Measurements from ENCODE around the gene AP4E1.

The AP4E1 gene

GRCh38 chr15:51007131-51007666, 98.7 kb downstream of the AP4E1 start:
- no peak overlapping the region for H3K4me3 ChIP-seq
- peaks cover 19 to 21% (median 19%) of the 10 kb centered on the region in 3 donors for H3K36me3 ChIP-seq
- no peaks in the 10 kb centered on the region for H3K27me3 ChIP-seq
- H3K9me3 ChIP-seq = no peaks in the 10 kb centered on the region
- no peaks in the 10 kb centered on the region for H3K4me1 ChIP-seq
- TF ChIP-seq CTCF (IDR thresholded peaks at IDR 0.05) = no peak
- no peak for DNase-seq
- no peak overlapping the region for H3K27ac ChIP-seq
- intact Hi-C loops (cut with DNase I; ENCODE audit: low total_unique reads) = no loop called here

GRCh38 chr15:51011212-51011611, 102.7 kb downstream of the AP4E1 start:
- intact Hi-C loops (cut with DNase I; ENCODE audit: low total_unique reads) = no loop called here
- H3K36me3 ChIP-seq = peaks cover 0 to 6% (median 4%) of the 10 kb centered on the region in 3 donors
- no peak overlapping the region for H3K4me3 ChIP-seq
- no peaks in the 10 kb centered on the region for H3K9me3 ChIP-seq
- no peak overlapping the region for H3K27ac ChIP-seq
- DNase-seq = no peak
- H3K4me1 ChIP-seq = no peaks in the 10 kb centered on the region
- no peaks in the 10 kb centered on the region for H3K27me3 ChIP-seq
- TF ChIP-seq CTCF (IDR thresholded peaks at IDR 0.05) = no peak

GRCh38 chr15:51016615-51017014, 108.1 kb downstream of the AP4E1 start:
- Histone ChIP-seq H3K36me3 (no peaks in the 10 kb centered on the region), H3K27me3 (no peaks in the 10 kb centered on the region), H3K4me3 (no peak overlapping the region), H3K9me3 (peaks cover 0 to 5% (median 0%) of the 10 kb centered on the region in 3 donors), H3K27ac (no peak overlapping the region), H3K4me1 (no peaks in the 10 kb centered on the region)
- no peak for TF ChIP-seq CTCF (IDR thresholded peaks at IDR 0.05)
- DNase-seq = no peak
- intact Hi-C loops (cut with DNase I; ENCODE audit: low total_unique reads) = no loop called here

- H3K36me3 ChIP-seq = no peaks in the 10 kb centered on the region
- H3K27ac ChIP-seq = no peak overlapping the region
- intact Hi-C loops (cut with DNase I; ENCODE audit: low total_unique reads) = no loop called here
- TF ChIP-seq CTCF (IDR thresholded peaks at IDR 0.05) = no peak
- H3K4me1 ChIP-seq = no peaks in the 10 kb centered on the region
- H3K9me3 ChIP-seq = peaks cover 0 to 5% (median 0%) of the 10 kb centered on the region in 3 donors
- no peak overlapping the region for H3K4me3 ChIP-seq
- DNase-seq = no peak
- no peaks in the 10 kb centered on the region for H3K27me3 ChIP-seq
Measured at GRCh38 chr15:51022206-51022605, 113.7 kb downstream of the AP4E1 start.

GRCh38 chr15:51023499-51023898, 115.0 kb downstream of the AP4E1 start:
- peaks cover 0 to 5% (median 0%) of the 10 kb centered on the region in 3 donors for H3K9me3 ChIP-seq
- TF ChIP-seq CTCF (IDR thresholded peaks at IDR 0.05) = no peak
- no peak overlapping the region for H3K27ac ChIP-seq
- no peaks in the 10 kb centered on the region for H3K27me3 ChIP-seq
- no peaks in the 10 kb centered on the region for H3K4me1 ChIP-seq
- intact Hi-C loops (cut with DNase I; ENCODE audit: low total_unique reads) = no loop called here
- no peaks in the 10 kb centered on the region for H3K36me3 ChIP-seq
- no peak overlapping the region for H3K4me3 ChIP-seq
- DNase-seq = no peak

Measured in tibial artery (tissue), 4 donors.